Lower leg skin (tissue), 3 donors: ENCODE results near the gene ULK2.

Experiments used
- POLR2A ChIP-seq, 2 donors: fragments of 450-650 bp; IDR thresholded peaks; one replicate each; pipeline ENCODE4 v1.6.1; 2016 to 2017; ENCODE audit warnings: antibody characterized with exemption in 2 of 2, mild to moderate bottlenecking in 1 of 2, moderate library complexity in 1 of 2
- TF ChIP-seq, protein P1 (sequence below), 3 donors: fragments of 450-650 bp; IDR thresholded peaks; one replicate each; pipeline ENCODE4 v1.5.1; 2016; ENCODE audit warnings: antibody characterized with exemption in 3 of 3, mild to moderate bottlenecking in 3 of 3, moderate library complexity in 2 of 3

DNA sequence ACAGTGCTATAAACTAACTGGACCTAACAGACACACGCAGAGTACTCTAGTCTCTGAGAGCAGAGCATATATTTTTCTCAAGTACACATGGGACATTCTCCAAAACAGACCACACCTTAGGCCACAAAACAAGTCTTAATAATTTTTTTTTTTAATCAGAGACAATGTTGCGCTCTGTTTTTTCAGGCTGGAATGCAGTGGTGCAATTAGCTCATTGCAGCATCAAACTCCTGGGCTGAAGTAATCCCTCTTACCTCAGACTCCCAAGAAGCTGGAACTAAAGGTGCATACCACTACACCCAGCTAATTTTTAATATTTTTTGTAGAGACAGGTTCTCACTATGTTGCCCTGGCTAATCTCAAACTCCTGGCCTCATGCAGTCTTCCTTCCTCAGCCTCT lies 37.7 kb downstream of the ULK2 start:
- no peak for TF ChIP-seq POLR2A (IDR thresholded peaks at IDR 0.05)
- TF ChIP-seq, protein P1, sequence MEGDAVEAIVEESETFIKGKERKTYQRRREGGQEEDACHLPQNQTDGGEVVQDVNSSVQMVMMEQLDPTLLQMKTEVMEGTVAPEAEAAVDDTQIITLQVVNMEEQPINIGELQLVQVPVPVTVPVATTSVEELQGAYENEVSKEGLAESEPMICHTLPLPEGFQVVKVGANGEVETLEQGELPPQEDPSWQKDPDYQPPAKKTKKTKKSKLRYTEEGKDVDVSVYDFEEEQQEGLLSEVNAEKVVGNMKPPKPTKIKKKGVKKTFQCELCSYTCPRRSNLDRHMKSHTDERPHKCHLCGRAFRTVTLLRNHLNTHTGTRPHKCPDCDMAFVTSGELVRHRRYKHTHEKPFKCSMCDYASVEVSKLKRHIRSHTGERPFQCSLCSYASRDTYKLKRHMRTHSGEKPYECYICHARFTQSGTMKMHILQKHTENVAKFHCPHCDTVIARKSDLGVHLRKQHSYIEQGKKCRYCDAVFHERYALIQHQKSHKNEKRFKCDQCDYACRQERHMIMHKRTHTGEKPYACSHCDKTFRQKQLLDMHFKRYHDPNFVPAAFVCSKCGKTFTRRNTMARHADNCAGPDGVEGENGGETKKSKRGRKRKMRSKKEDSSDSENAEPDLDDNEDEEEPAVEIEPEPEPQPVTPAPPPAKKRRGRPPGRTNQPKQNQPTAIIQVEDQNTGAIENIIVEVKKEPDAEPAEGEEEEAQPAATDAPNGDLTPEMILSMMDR (IDR thresholded peaks at IDR 0.05) = no peak
